ENCODE data around the gene KIAA0408. TPM values are rescaled to one million over a fixed set of nuclear protein-coding genes. Genes with fewer than 3 reads are reported as not detected.
A peak's percentile ranks its signal among the peaks of the same experiment; 100 is the strongest.

Gene KIAA0408
- total RNA-seq: 1 to 10 TPM; 2.6 to 2.7 TPM

- ChIA-PET CTCF (interaction anchor here (1.0 to 1.9 kb wide), 3 partner anchors 20 to 156 kb away, joined by 3 to 7 read pairs (median 3); no protein-coding TSS in a partner anchor), POLR2A (interaction anchor here (0.6 kb wide), 1 partner anchor 1285 kb away, joined by 3 read pairs; no protein-coding TSS in a partner anchor)
- ATAC-seq (no peak), DNase-seq (no peak)
- Mint-ChIP-seq H3K27me3 (peaks cover 2% of the 10 kb centered on the region), H3K4me3 (no peak within 1 kb of the TSS), H3K36me3 (ENCODE audit: low read depth) (no peaks in the 10 kb centered on the region), H3K4me1 (no peaks in the 10 kb centered on the region), H3K9me3 (ENCODE audit: low read depth) (no peaks in the 10 kb centered on the region), H3K27ac (no peak within 1 kb of the TSS)
- intact Hi-C loops (cut with DNase I, micrococcal nuclease): no loop called here
These were observed at the start of gene KIAA0408 for GRCh38 chr6:127459231-127459641. TSS of gene KIAA0408 (minus strand) at chr6:127459389. CDS start at chr6:127453981, 5,408 bp downstream.

GRCh38 chr6:127506894-127507293 is 47.7 kb upstream of the KIAA0408 start:
- no peak for DNase-seq
- no peak overlapping the region for H3K27ac Mint-ChIP-seq
- POLR2A ChIA-PET: no interaction called here
- H3K36me3 Mint-ChIP-seq (ENCODE audit: low read depth): peaks cover 4% of the 10 kb centered on the region
- intact Hi-C loops (cut with DNase I, micrococcal nuclease): no loop called here
- H3K9me3 Mint-ChIP-seq (ENCODE audit: low read depth): no peaks in the 10 kb centered on the region
- ATAC-seq: no peak
- CTCF ChIA-PET: interaction anchor here (2.4 kb wide), 1 partner anchor 10 kb away, joined by 11 read pairs; no protein-coding TSS in a partner anchor
- H3K27me3 Mint-ChIP-seq: peaks cover 2% of the 10 kb centered on the region
- H3K4me3 Mint-ChIP-seq: no peak overlapping the region
- H3K4me1 Mint-ChIP-seq: no peaks in the 10 kb centered on the region

GRCh38 chr6:127503022-127503421 is 43.8 kb upstream of the KIAA0408 start:
- DNase-seq: no peak
- Mint-ChIP-seq H3K27ac (no peak overlapping the region), H3K27me3 (no peaks in the 10 kb centered on the region), H3K4me3 (no peak overlapping the region), H3K4me1 (no peaks in the 10 kb centered on the region), H3K9me3 (ENCODE audit: low read depth) (no peaks in the 10 kb centered on the region), H3K36me3 (ENCODE audit: low read depth) (no peaks in the 10 kb centered on the region)
- no peak for ATAC-seq
- CTCF ChIA-PET: interaction anchor here (1.8 to 4.1 kb wide), 2 partner anchors 12 to 36 kb away, joined by 4 to 36 read pairs; no protein-coding TSS in a partner anchor
- intact Hi-C loops (cut with DNase I, micrococcal nuclease): no loop called here
- POLR2A ChIA-PET: no interaction called here

GRCh38 chr6:127497410-127497809 is 38.2 kb upstream of the KIAA0408 start:
- ChIA-PET CTCF (interaction anchor here (1.8 to 1.9 kb wide), 2 partner anchors 19 to 23 kb away, joined by 4 to 10 read pairs; no protein-coding TSS in a partner anchor), POLR2A (no interaction called here)
- Mint-ChIP-seq H3K27me3 (peaks cover 2% of the 10 kb centered on the region), H3K9me3 (ENCODE audit: low read depth) (no peaks in the 10 kb centered on the region), H3K27ac (no peak overlapping the region), H3K36me3 (ENCODE audit: low read depth) (no peaks in the 10 kb centered on the region), H3K4me1 (no peaks in the 10 kb centered on the region), H3K4me3 (no peak overlapping the region)
- intact Hi-C loops (cut with DNase I, micrococcal nuclease): no loop called here
- ATAC-seq (no peak), DNase-seq (no peak)

- intact Hi-C loops (cut with DNase I, micrococcal nuclease): no loop called here
- ATAC-seq (no peak), DNase-seq (no peak)
- ChIA-PET POLR2A (no interaction called here), CTCF (interaction anchor here (1.8 to 2.2 kb wide), 3 partner anchors 11 to 24 kb away, joined by 4 to 10 read pairs (median 6); no protein-coding TSS in a partner anchor)
- peaks cover 2% of the 10 kb centered on the region for H3K27me3 Mint-ChIP-seq
- no peaks in the 10 kb centered on the region for H3K36me3 Mint-ChIP-seq (ENCODE audit: low read depth)
- H3K4me3 Mint-ChIP-seq: no peak overlapping the region
- H3K4me1 Mint-ChIP-seq: no peaks in the 10 kb centered on the region
- no peaks in the 10 kb centered on the region for H3K9me3 Mint-ChIP-seq (ENCODE audit: low read depth)
- H3K27ac Mint-ChIP-seq: no peak overlapping the region
These were observed 37.3 kb upstream of the KIAA0408 start for GRCh38 chr6:127496471-127496870.

- POLR2A ChIA-PET: no interaction called here
- no peaks in the 10 kb centered on the region for H3K4me1 Mint-ChIP-seq
- H3K27ac Mint-ChIP-seq: no peak overlapping the region
- intact Hi-C loops (cut with DNase I, micrococcal nuclease): no loop called here
- peaks cover 2% of the 10 kb centered on the region for H3K27me3 Mint-ChIP-seq
- ATAC-seq: no peak
- no peaks in the 10 kb centered on the region for H3K36me3 Mint-ChIP-seq (ENCODE audit: low read depth)
- no peak overlapping the region for H3K4me3 Mint-ChIP-seq
- CTCF ChIA-PET: interaction anchor here (1.0 to 1.6 kb wide), 3 partner anchors 9 to 28 kb away, joined by 3 to 4 read pairs (median 4); no protein-coding TSS in a partner anchor
- no peak for DNase-seq
- no peaks in the 10 kb centered on the region for H3K9me3 Mint-ChIP-seq (ENCODE audit: low read depth)
These were observed 35.1 kb upstream of the KIAA0408 start for GRCh38 chr6:127494240-127494767.

GRCh38 chr6:127489248-127489647 is 30.1 kb upstream of the KIAA0408 start:
- DNase-seq (no peak), ATAC-seq (no peak)
- POLR2A ChIA-PET: no interaction called here
- Mint-ChIP-seq H3K27ac (no peak overlapping the region), H3K9me3 (ENCODE audit: low read depth) (peaks cover 3% of the 10 kb centered on the region), H3K36me3 (ENCODE audit: low read depth) (peaks cover 4% of the 10 kb centered on the region), H3K27me3 (peaks cover 8% of the 10 kb centered on the region), H3K4me1 (peaks cover 16% of the 10 kb centered on the region), H3K4me3 (no peak overlapping the region)
- CTCF ChIA-PET: interaction anchor here (0.9 to 3.7 kb wide), 4 partner anchors 11 to 39 kb away, joined by 3 to 28 read pairs (median 4); no protein-coding TSS in a partner anchor
- intact Hi-C loops (cut with DNase I, micrococcal nuclease): loop anchor here in 1 of 2 experiments (10.0 kb wide), 3 partner anchors 416 to 1956 kb away; partner anchors contain the start of gene THEMIS

- Mint-ChIP-seq H3K27me3 (peaks cover 12% of the 10 kb centered on the region), H3K4me1 (peaks cover 26% of the 10 kb centered on the region), H3K36me3 (ENCODE audit: low read depth) (peaks cover 4% of the 10 kb centered on the region), H3K9me3 (ENCODE audit: low read depth) (peaks cover 3% of the 10 kb centered on the region), H3K27ac (no peak overlapping the region), H3K4me3 (no peak overlapping the region)
- intact Hi-C loops (cut with DNase I, micrococcal nuclease): loop anchor here in 1 of 2 experiments (10.0 kb wide), 3 partner anchors 418 to 1958 kb away; partner anchors contain the start of gene THEMIS
- ChIA-PET CTCF (interaction anchor here (1.5 to 8.5 kb wide), 3 partner anchors 21 to 29 kb away, joined by 4 to 82 read pairs (median 28); partner anchors contain the start of gene MTCL3), POLR2A (no interaction called here)
- ATAC-seq (no peak), DNase-seq (no peak)
These were observed 27.7 kb upstream of the KIAA0408 start for GRCh38 chr6:127486934-127487333.

GRCh38 chr6:127484212-127484863 is 25.1 kb upstream of the KIAA0408 start:
- ChIA-PET CTCF (interaction anchor here (0.6 to 8.5 kb wide), 10 partner anchors 9 to 286 kb away, joined by 3 to 82 read pairs (median 4); partner anchors contain the start of gene MTCL3), POLR2A (no interaction called here)
- Mint-ChIP-seq H3K4me1 (peaks cover 26% of the 10 kb centered on the region), H3K27ac (peak overlapping the region; percentile 5), H3K4me3 (peak overlapping the region; percentile 55), H3K9me3 (ENCODE audit: low read depth) (peaks cover 3% of the 10 kb centered on the region), H3K36me3 (ENCODE audit: low read depth) (peaks cover 6% of the 10 kb centered on the region), H3K27me3 (peaks cover 20% of the 10 kb centered on the region)
- ATAC-seq (peak; percentile 93), DNase-seq (no peak)
- intact Hi-C loops (cut with DNase I, micrococcal nuclease): loop anchor here (1.0 to 10.0 kb wide), 6 partner anchors 32 to 1960 kb away; partner anchors contain the start of genes ECHDC1 (in 1 of the 2) and THEMIS (in 1 of the 2)

- ChIA-PET CTCF (interaction anchor here (0.7 to 8.5 kb wide), 7 partner anchors 10 to 192 kb away, joined by 3 to 82 read pairs (median 3); partner anchors contain the start of gene MTCL3), POLR2A (no interaction called here)
- no peak for DNase-seq
- Mint-ChIP-seq H3K4me3 (peak overlapping the region; percentile 55), H3K27ac (peak overlapping the region; percentile 30), H3K27me3 (peaks cover 20% of the 10 kb centered on the region), H3K9me3 (ENCODE audit: low read depth) (peaks cover 3% of the 10 kb centered on the region), H3K36me3 (ENCODE audit: low read depth) (peaks cover 6% of the 10 kb centered on the region), H3K4me1 (peaks cover 26% of the 10 kb centered on the region)
- intact Hi-C loops (cut with DNase I, micrococcal nuclease): loop anchor here (1.0 to 10.0 kb wide), 6 partner anchors 33 to 1961 kb away; partner anchors contain the start of genes ECHDC1 (in 1 of the 2) and THEMIS (in 1 of the 2)
- ATAC-seq: peak; percentile 2
These were observed 24.3 kb upstream of the KIAA0408 start for GRCh38 chr6:127483399-127484055.

GRCh38 chr6:127482325-127482724 is 23.1 kb upstream of the KIAA0408 start:
- H3K4me1 Mint-ChIP-seq: peaks cover 26% of the 10 kb centered on the region
- peaks cover 22% of the 10 kb centered on the region for H3K27me3 Mint-ChIP-seq
- intact Hi-C loops (cut with DNase I, micrococcal nuclease): loop anchor here in 1 of 2 experiments (10.0 kb wide), 3 partner anchors 422 to 1962 kb away; partner anchors contain the start of gene THEMIS
- peaks cover 6% of the 10 kb centered on the region for H3K36me3 Mint-ChIP-seq (ENCODE audit: low read depth)
- no peak overlapping the region for H3K27ac Mint-ChIP-seq
- POLR2A ChIA-PET: no interaction called here
- CTCF ChIA-PET: interaction anchor here (1.3 to 8.5 kb wide), 2 partner anchors 34 to 56 kb away, joined by 3 to 82 read pairs; partner anchors contain the start of gene MTCL3
- no peak for DNase-seq
- ATAC-seq: no peak
- no peak overlapping the region for H3K4me3 Mint-ChIP-seq
- peaks cover 3% of the 10 kb centered on the region for H3K9me3 Mint-ChIP-seq (ENCODE audit: low read depth)

Measured in activated CD4-positive, alpha-beta T cell treated with anti-CD3 and anti-CD28 coated beads for 36 hours (primary cell).